Measurements from ENCODE around the gene CD248.
A peak's percentile ranks its signal among the peaks of the same experiment; 100 is the strongest.
"Not testable (repeated sequence)": the region's sequence is repeated elsewhere in the genome, so short reads cannot be mapped to it uniquely, and the experiment has no call there.

Gene CD248

DNA sequence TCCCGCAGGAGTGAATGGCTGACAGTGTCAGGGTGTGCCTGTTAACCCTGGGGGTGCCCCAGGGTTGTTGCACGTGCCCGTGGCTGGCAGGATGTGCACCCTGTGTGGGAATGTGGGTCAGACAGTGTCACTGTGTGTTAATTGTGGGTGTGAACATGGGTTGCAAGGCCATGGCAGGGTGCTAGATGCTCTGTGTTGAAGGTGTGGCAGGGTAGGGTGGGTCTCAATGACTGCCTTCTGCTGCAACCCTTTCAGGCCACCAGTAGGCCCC, 11.1 kb upstream of the CD248 start:
- DNase-seq, result peak in 1 of 5 donors; percentile 40

DNA sequence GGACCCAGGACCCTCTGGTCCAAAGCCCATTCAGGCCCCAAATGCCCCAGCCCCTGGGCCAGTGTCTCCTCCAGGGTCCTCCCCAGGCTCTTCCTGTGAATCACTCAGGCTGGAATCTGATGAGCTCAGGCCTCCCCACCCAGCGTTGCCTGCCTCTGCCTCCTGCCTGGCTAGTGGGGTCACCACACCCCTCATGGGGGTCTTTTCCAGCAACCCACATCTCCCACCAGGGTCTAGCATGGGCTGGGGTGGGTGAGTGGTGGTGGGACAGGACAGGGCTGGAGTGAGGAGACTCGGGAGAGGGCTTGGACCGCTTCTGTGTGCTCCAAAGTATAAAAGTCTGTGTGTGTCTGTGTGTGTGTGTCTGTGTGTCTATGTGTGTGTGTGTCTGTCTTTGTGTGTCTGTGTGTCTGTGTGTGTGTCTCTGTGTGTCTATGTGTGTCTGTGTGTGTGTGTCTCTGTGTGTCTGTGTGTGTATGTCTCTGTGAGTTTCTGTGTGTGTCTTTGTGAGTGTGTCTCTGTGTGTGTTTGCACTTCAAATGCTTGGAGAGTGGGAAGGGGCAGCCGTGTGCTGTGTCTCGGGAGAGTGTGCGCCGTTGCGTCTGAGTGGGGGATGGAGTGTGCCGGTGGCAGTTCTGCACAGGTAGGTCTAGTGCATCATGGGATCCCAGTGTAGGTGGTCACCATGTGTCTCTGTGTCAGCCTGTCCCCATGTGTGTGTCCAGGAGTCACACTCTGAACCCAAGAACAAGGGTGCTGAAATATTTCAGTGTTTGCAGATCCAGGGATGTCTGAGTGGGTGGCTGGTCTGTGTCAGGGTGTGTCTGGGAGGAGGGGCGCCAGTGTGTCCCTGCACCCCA, 10.6 kb upstream of the CD248 start:
- DNase-seq, result no peak

DNA sequence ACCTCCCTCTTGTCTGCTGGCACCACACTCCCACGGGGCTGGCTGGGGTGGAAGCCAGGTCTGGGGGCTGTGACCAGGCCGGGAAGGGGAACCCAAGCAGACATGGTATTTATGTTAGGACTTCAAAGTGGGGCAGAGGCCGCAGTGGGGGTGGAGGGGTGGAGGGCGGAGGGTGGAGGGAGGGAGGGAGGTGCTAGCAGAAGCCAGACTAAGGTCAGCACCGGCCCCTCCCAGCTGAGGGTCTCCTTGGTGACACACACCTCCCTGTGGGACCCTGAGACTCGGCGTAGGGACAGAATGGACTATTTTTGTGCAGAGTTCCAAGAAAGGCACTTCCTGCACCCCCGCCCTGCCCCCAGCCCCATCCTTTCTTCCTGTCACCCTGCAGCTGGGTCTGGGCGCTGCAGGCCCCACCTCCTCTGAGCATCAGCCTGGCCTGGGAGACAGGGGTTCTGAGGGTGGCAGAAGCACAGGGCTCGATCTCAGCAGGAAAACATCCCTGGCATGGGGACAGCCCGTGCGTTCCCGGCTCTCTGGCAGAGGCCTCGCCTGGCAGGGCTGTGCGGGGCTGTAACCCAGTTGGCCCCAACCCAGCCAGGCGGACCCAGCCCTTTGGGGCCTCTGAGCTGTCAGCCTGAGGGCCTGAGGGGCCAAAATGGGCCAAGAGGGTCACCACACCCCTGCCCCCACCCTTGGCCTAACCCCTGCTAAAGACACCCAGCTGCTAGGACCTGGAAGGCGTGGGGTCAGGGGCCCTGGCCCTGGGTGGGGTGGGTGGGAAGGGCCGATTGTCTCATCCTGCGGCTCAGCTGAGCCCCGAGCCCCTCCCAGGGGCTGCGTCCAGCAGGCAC, 9.6 kb upstream of the CD248 start:
- DNase-seq, result peak in 1 of 5 donors; percentile 63

DNA sequence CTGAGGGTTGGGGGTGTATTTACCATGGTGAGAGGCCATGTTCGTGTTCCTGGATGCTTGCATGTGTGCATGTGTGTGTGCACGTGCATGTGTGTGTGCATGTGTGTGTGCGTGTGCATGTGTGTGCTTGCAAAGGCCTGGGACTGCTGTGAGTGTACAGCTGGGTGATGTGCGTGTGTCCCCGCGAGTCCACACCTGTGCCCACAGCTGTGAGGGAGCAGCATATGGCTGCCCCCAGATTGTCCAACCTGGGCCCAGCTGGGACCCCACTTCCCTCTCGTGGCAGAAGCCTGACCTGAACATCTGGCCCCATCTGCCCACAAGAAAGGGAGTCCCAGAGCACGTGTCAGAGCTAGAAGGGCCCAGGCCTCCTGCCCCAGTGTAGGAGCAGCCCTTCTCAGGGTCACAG, 8.4 kb upstream of the CD248 start:
- no peak for DNase-seq

DNA sequence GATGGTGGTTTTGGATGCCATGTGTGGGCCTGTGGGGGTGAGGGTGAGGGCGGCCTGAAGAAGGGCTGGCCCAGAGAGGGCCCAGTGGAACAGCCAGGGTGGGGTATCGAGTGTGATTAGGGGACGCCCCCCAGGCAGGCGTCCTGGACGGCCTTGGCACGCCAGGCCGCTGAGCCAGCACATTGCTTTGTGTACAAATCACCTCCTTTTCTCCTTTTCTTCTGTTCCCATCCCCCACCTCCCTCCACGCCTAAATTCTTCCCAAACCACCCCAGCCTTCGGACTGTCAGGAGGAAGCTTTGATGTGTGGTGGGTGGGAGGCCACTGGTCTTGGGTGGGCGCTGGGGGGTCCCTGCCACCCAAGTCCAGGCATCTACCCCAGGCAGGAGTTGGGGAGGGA, 7.8 kb upstream of the CD248 start:
- DNase-seq, result no peak

DNA sequence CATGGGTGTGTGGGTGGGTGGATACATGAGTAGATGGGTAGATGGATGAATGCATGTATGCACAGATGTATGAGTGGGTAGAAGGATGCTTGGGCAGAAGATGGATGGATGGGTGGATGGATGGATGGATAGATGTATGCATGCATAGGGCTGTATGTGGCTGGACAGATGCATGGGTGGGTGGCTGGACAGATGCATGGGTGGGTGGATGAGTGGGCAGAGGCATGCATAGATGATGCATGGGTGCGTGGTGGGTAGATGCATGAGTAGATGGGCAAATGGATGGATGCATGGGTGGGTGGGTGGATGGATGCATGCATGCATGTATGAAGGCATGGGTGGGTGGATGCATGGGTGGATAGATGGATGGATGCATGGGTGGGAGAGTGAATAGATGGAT, 6.8 kb upstream of the CD248 start:
- no peak for DNase-seq

DNA sequence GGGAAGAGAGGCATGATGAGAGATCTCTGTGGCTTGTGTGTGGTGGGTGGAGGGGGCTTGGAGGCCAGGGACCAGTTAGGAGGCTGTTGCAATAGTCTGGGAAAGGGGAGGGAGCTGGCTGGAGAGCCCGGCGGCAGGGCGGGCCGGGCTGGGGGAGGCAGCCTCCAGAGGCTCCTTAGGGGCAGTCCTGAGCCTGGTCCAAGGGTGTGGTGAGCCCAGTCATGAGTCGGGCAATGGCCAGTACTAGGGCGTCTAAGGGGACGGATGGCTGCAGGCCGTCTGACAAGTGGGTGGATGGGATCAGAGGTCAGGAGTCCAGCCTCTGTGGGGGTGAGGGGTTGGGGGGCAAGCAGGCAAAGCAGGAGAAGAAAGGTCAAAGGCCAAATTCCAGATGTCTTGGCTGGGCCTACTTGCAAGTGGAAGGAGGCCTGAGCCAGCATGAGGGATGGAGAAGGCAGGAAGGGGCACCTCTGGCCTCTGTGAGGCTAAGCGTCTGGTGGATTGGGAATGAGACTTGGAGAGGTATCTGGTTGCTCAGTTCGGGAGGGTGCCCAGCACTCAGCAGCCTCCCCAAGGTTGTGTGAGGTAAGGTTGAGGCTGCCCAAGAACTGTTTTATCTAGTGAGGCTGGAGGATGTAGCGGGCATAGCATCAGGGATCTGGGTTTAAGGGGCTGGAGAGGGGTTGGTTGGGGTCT, 6.0 kb upstream of the CD248 start:
- DNase-seq, result no peak

DNA sequence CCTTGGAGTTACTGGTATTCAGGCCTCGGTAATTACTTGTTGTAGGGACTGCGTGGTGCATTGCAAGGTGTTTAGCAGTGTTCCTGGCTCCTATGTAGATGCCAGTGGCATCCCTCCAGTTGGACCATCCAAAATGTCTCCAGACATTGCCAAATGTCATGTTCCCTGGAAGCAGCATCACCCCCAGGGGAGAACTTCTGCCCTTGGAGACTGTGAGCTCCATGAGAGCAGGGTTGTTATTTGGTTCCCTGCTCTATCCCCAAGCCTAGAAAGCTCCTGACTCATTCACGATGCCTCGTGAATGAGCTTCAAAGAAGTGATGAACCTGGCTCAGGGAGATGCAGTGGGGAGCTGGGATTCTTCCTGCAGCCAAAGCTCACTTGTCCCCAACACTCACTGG, 4.8 kb upstream of the CD248 start:
- no peak for DNase-seq

DNA sequence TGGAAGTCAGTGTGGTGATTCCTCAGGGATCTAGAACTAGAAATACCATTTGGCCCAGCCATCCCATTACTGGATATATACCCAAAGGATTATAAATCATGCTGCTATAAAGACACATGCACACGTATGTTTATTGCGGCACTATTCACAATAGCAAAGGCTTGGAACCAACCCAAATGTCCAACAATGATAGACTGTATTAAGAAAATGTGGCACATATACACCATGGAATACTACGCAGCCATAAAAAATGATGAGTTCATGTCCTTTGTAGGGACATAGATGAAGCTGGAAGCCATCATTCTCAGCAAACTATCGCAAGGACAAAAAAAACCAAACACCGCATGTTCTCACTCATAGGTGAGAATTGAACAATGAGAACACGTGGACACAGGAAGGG, 3.9 kb upstream of the CD248 start:
- DNase-seq, result not testable (repeated sequence)

DNA sequence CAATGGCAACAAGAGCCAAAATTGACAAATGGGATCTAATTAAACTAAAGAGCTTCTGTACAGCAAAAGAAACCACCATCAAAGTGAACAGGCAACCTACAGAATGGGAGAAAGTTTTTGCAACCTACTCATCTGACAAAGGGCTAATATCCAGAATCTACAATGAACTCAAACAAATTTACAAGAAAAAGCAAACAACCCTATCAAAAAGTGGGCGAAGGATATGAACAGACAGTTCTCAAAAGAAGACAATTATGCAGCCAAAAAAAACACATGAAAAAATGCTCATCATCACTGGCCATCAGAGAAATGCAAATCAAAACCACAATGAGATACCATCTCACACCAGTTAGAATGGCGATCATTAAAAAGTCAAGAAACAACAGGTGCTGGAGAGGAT, 3.4 kb upstream of the CD248 start:
- not testable (repeated sequence) for DNase-seq

DNA sequence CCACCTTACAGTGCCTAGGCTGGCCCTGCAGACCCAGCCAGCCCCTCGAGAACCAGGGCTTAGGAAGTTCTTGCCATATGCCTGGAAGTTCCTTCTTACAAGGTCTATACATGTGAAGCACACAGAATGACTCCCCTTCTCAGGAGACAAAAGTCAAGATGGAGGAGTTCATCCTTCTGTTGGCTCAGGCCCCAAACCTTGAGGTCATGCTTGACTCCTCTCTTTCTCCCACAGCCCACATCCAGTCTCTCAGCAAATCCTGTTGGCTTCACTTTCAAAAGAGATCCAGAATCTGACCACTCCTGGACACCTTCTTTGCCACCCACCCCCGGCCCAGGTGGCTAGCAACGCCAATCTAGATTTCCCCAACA, 1.7 kb upstream of the CD248 start:
- DNase-seq, result no peak

DNA sequence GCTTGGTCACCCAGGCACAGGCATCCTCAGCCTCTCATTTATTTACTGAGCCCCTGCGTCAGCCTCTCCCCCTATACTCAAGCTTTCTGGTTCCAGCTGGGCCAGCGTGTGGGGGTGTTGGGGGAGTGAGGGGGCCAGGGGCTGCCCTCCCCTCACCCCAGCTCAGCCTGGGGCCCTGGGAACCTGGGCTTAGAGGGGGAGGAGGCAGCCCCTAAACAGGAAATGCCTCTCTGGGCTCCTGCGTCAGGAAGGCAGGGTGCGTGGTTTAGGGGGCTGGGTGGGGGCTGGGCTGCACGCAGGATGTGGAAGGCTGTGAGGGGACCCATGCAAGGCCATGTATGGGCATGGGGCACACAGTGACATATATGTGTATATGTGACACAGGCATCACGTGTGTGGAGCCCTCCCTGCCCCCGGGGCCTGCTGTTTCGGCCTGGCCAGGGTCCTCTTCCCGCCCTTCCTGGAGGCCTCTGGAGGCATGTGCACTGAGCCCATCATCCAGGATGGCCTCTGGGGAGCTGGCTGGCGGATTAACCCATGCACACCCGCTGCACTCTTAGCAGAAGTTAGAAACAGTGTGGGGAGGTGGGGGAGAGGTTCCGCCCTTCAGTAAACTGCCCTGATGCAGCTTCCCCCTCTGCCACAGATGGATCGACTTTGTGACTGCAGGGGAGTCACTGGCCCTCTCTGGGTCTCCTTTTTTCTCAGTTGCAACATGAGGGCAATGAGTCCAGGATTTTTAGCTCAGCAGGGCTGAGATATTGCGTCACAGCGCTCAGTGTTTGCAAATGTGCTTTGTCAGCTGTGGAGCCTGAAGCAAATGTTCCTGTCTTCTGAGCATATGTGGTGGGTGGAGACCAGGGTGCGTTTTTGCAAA, 1.1 kb upstream of the CD248 start:
- peak in 2 of 5 donors; percentile 35 to 54 for DNase-seq

DNA sequence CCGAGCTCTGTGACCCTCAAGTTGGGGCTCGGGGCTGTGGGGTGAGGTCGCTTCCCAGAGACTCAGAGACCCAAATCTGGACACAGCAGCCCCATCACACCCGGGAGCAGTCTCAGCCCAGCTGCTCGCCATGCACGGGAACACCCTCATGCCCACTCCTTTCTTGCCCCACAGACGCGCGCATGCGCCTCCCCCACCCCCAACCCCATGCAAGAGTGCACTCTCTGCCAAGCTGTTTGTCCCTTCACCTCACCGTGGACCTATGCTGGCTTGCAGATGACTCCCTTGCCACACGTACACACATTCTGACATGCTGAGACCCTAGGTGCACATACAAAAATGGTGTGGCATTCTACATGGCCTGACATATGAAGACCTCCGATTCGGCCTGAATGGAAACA, 478 bp upstream of the CD248 start:
- DNase-seq, result no peak

DNA sequence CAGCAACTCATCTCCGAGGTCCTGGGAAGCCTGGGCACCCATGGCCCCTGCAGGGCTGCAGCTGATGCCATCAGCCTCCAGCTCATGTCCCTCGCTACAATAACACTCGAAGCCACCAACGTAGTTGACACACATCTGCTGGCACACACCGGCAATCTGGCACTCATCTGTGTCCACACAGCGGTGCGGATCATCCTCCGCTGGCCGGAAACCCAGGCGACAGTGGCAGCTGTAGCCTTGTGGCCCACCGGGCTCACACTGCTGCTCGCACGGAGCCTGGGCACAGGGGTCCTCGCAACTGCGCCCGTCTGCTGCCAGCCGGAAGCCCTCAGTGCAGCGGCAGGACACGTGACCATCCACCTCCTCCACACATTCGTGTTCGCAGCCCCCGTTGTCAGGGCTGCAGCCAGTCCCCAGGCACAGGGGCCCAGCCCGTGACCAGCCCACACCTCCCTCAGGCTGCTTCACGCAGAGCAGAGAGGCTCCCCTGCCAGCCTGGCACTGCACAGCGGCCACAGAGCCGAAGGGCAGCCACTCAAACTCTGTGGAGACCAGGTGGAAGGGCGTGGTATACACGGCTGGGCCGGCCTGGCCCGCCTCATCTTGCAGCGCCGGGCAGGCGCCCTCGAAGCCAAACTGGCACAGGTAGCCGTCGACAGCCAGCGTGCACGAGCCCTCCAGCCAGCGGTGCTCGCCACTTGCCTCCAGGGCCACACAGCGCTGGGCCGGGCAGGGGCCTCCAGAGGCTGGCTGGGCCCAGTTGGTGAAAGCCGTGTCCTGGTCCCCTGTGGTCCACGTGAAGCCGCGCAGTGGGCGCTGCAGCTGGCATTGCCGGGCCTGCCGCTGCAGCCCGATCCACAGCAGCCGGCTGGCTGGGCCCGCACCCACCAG, 678 bp downstream of the CD248 start:
- no peak for DNase-seq

DNA sequence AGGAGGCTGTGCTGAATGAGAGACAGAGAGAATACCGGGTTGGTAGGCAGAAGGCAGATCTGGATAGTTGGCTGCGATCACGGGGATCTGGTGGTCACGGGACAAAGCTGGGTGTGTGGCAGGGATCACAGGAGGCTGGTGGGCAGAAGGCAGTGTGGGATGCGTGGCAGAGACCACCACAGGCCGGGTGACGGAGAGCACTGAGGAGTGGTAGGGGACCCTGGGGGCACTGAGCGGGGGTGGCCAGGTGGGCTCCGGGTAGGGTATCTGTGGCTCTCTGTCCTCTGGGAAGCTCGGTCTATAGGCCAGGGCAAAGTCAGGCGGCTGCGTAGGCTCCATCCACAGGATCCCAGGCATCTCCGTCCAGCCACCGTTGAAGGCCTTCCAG, 1.4 kb downstream of the CD248 start:
- no peak for DNase-seq

DNA sequence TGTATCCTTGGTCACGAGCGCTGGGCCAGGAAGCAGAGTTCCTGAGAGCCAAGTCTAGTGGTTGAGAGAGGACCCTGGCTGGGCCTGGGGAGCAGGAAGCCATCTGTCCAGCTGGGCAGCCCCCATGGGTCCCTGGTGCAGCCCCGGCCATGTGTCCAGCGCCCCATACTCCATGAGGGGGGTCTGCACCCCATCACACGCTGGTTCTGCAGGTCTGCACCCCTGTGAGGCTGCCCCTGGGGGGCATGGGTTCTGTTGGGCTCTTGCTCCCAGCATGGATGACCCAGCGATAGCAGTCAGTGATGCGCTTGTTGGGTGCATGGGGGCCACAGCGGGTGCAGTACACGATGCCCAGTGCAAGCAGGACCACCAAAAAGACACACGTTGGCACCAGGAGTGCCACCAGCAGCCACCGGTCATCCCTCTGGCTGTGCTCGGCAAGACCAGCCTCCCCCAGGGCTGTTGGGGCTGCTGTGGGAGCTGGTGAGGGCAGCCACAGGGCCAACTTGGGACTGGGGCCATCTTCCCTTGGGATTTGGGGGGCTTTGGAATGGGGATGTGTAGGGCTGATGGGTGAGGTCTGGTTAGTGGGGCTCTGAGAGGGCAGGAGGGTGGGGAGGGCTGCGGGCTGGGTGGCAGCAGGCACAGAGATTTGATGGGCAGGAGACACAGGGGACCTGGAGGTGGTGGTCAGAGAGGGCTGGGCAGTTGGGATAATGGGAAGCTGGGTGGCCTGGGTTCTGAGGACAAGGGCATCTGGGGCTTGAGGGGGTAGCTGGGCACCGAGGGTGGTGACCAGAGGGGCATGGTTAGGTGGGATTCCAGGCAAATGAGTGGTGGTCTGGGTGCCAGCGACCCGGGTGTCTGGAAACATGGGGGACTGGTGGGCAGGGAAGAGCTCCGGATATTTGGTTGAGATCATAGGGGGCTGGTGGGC, 2.0 kb downstream of the CD248 start:
- no peak for DNase-seq

DNA sequence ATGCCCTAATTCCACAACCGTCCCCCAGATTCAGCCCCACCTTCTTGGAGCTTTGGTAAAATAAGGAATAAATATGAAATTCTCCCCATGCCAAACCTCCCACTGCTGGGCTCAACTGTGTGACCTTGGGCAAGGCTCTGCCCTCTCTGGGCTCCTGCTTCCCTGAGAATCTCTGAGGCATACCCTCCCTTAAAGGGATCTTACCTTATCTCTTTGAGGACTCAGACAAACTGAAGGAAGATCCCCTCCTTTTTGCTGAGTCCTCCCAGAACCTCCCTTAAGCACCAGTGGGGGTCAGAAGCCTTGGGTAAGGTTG, 2.7 kb downstream of the CD248 start:
- DNase-seq, result no peak

DNA sequence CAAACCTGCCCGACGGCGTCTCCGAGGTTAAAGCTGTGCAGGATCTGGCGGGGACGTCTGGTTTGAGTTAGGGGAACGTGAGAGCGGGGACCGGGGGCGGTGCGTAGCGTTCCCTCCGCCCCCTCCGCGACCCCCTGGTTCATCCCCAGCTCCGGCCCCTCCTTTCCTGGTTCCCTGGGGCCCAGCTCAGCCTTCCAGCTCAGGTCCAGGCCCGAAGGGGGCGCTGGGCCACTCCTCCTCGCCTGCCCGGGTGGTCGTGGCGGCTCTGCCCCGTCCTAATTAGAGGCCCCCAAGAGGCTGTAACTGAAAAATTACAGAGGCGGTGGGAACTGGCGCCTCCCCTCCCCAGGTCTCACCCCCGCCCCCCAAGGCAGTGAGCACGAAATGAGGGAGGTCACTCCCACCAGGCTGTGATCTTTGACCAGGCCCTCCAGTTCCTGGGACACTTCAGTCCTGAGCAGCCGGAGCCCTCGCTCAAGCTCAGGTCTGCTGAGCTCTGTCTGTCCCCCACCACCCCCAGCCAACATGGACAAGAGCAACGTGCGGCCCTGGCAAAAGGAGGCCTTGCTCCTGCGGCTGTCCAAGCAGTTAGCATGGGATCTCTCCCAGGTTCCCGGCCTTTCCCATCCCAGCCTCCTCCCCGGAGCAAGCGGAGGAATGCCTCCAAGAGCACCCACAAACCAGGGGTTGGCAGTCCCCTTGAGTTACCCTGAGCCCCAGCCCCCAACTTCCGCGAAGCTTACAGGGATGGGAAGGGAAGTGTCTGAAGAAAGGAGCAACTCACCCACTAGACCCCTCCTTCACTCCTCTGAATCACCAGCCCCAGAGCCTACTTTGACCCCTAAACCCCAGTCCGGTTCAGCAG, 3.3 kb downstream of the CD248 start:
- DNase-seq, result no peak

DNA sequence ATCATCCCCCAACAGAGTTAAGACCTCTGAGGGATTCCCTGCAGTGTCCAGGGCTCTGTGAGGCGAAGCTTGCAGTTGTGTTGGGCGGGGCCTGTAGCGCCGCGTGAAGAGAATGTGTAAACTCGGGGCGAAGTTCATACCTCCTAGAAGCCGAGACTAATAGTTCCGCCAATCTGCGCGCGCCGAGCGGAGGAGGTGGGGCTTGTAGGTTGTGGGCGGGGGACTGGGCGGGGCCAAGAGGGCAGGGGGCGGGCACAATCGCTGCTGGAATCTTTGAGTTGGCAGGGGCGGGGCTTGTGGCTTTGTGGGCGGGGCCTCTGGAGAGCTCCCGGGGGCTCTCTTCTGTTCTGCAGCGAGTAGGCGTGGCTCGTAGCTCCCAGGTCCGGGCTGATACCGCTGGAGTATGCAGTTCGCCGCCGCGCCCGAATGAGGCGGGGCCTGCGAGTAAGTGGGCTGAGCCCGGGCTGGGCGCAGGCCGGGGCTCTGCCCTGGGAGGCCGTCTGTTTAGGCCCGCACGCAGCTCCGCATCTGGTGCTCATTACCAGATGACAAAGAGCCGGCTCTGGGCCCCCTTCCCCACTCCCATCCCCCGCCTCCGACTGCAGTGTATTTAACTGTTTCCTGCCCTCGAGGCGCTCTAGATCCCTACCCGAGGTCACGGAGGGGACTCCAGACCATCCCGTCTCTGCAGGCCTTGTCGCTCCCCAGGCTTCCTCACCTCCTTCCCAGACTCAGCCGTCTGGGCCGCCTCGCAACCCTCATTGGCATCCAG, 4.1 kb downstream of the CD248 start:
- peak; percentile 97 to 100 (median 98) for DNase-seq
